IPS-18a (cell line): ENCODE measurements around the gene ZPBP.

Experiments used
- H3K27ac ChIP-seq: one replicate; pipeline ENCODE4 v1.5.1; 2013; ENCODE audit warnings: low read length
- H3K27me3 ChIP-seq: one replicate; pipeline ENCODE4 v1.6.1; 2013; ENCODE audit warnings: mild to moderate bottlenecking, low read length; ENCODE audit not compliant: control insufficient read depth, insufficient read depth
- H3K36me3 ChIP-seq: one replicate; pipeline ENCODE4 v1.6.1; 2013; ENCODE audit warnings: low read depth, low read length; ENCODE audit not compliant: control insufficient read depth
- H3K4me1 ChIP-seq: one replicate; pipeline ENCODE4 v1.6.1; 2013; ENCODE audit warnings: low read depth, low read length; ENCODE audit not compliant: control insufficient read depth
- H3K4me3 ChIP-seq: one replicate; pipeline ENCODE4 v1.5.1; 2013; ENCODE audit warnings: low read length
- H3K9ac ChIP-seq: one replicate; pipeline ENCODE4 v1.6.1; 2013; ENCODE audit warnings: mild to moderate bottlenecking, low read length, moderate library complexity
- H3K9me3 ChIP-seq: one replicate; pipeline ENCODE4 v1.6.1; 2013; ENCODE audit warnings: low read depth, low read length; ENCODE audit not compliant: control insufficient read depth

ZPBP gene

DNA sequence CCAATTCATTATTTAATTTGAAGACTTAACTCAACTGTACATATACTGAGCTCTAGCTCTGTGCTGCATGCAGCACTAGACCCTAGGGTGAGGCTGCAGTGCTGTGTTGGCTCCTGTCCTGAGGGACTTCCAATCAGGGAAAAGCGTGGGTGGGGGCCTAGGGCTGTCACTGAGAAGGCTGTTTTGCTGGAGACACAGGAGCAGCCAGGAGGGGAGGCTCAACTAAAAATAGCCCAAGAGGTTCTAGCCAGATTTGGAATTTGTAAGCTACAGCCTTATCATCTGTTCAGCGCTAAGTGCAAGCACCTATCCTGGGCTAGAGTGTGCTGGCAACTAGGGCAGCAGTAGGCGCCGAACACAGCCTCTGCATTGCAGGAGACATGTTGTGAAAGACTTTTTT lies 198.5 kb downstream of the ZPBP start:
- Histone ChIP-seq H3K4me1 (peaks cover 4% of the 10 kb centered on the region), H3K36me3 (no peaks in the 10 kb centered on the region), H3K4me3 (no peak overlapping the region), H3K27ac (no peak overlapping the region), H3K9ac (no peak overlapping the region), H3K27me3 (no peaks in the 10 kb centered on the region), H3K9me3 (no peaks in the 10 kb centered on the region)

DNA sequence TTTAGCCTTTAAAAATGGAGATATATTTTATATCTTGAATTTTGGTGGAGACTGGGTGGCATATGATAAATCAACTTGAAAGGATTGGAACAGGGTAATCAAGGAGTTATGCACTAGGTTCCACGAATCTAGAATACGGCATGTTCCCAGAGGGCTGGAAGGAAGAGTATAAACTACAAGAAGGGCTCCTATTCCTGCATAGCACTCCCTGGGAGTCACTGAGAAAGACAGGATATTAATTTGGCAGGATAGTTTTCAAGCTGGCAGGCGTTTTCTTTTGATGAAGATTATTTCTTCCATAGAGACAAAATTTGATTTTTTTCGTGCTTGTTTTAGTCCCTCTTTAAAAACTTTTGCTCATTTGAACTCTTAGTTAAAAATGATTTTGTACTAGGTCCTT lies 199.9 kb downstream of the ZPBP start:
- Histone ChIP-seq H3K4me1 (peaks cover 4% of the 10 kb centered on the region), H3K9ac (no peak overlapping the region), H3K4me3 (no peak overlapping the region), H3K27ac (no peak overlapping the region), H3K27me3 (no peaks in the 10 kb centered on the region), H3K9me3 (no peaks in the 10 kb centered on the region), H3K36me3 (no peaks in the 10 kb centered on the region)

DNA sequence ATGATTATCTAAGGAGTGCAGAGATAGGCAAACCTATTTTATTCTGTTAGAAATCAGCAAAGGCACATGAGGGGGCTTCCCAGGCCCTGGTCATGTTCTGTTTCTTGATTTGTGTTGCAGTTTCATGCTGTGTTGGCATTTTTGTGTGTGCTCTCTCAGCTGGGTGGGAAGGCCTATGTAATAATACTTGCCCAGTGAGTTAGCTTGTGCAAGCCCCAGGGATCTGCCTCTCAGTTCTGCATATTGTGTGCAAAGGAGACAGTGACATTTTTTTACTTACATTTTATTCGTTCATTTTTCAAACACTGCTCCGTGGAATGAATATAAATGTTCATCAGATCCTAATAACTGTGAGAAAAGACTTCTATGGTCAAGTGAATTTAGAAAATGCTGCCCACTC lies 200.6 kb downstream of the ZPBP start:
- H3K9ac ChIP-seq = no peak overlapping the region
- peaks cover 4% of the 10 kb centered on the region for H3K4me1 ChIP-seq
- H3K9me3 ChIP-seq = no peaks in the 10 kb centered on the region
- H3K36me3 ChIP-seq = no peaks in the 10 kb centered on the region
- H3K27ac ChIP-seq = no peak overlapping the region
- no peak overlapping the region for H3K4me3 ChIP-seq
- no peaks in the 10 kb centered on the region for H3K27me3 ChIP-seq
